ENCODE data around the gene KIF1A. TPM values are rescaled to one million over a fixed set of nuclear protein-coding genes. Genes with fewer than 3 reads are reported as not detected.

Gene KIF1A, protein sequence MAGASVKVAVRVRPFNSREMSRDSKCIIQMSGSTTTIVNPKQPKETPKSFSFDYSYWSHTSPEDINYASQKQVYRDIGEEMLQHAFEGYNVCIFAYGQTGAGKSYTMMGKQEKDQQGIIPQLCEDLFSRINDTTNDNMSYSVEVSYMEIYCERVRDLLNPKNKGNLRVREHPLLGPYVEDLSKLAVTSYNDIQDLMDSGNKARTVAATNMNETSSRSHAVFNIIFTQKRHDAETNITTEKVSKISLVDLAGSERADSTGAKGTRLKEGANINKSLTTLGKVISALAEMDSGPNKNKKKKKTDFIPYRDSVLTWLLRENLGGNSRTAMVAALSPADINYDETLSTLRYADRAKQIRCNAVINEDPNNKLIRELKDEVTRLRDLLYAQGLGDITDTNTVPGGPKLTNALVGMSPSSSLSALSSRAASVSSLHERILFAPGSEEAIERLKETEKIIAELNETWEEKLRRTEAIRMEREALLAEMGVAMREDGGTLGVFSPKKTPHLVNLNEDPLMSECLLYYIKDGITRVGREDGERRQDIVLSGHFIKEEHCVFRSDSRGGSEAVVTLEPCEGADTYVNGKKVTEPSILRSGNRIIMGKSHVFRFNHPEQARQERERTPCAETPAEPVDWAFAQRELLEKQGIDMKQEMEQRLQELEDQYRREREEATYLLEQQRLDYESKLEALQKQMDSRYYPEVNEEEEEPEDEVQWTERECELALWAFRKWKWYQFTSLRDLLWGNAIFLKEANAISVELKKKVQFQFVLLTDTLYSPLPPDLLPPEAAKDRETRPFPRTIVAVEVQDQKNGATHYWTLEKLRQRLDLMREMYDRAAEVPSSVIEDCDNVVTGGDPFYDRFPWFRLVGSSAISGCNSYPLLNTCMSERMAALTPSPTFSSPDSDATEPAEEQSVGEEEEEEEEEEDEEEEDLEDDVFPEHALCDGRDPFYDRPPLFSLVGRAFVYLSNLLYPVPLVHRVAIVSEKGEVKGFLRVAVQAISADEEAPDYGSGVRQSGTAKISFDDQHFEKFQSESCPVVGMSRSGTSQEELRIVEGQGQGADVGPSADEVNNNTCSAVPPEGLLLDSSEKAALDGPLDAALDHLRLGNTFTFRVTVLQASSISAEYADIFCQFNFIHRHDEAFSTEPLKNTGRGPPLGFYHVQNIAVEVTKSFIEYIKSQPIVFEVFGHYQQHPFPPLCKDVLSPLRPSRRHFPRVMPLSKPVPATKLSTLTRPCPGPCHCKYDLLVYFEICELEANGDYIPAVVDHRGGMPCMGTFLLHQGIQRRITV (N-terminal part only)
- 0.66 to 0.84 TPM (median 0.73 TPM) in 5 replicates for total RNA-seq (2022; extraction: Qiagen RNA extraction)

DNA sequence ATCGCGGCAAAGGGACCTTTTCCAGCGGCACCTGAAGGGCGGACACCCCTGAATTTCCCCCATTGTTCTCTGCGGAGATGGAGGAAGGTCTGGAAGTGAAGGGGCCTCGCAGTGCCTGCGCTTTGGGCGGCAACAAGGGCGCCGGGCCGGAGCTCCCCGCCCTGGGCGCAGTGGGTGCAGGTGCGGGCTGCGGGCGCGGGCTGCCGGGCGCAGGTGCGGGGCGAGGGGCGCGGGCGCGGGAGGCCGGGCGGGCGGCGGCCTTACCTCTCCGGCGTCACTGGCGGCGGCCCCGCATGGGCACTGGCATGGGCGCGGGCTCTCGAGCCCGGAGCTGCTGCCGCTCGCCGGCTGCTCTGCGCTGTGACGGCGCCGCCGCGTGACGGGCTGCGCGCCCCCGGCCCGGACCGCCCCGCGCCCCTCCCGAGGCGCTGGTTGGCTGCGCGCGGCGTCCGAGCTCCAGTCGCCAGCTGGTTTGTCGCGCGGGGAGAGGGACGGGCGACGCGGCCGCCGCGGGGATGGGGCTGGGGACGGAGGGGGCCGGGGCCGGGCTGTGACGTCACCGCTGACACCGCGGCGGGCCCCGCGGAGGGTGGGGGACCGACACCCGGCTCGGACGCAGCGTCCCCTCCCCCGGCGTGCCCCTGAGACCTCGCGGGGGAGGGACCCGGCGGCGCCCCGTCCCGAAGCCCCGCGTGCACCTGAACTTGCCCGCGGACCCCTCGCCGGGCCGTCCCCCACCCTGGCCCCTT is at the start of gene KIF1A:
Gene KIF1A, minus strand, starts transcription at position 362 of the 749 bp plus-strand sequence. CDS start 22,467 bp downstream, outside the sequence.

DNA sequence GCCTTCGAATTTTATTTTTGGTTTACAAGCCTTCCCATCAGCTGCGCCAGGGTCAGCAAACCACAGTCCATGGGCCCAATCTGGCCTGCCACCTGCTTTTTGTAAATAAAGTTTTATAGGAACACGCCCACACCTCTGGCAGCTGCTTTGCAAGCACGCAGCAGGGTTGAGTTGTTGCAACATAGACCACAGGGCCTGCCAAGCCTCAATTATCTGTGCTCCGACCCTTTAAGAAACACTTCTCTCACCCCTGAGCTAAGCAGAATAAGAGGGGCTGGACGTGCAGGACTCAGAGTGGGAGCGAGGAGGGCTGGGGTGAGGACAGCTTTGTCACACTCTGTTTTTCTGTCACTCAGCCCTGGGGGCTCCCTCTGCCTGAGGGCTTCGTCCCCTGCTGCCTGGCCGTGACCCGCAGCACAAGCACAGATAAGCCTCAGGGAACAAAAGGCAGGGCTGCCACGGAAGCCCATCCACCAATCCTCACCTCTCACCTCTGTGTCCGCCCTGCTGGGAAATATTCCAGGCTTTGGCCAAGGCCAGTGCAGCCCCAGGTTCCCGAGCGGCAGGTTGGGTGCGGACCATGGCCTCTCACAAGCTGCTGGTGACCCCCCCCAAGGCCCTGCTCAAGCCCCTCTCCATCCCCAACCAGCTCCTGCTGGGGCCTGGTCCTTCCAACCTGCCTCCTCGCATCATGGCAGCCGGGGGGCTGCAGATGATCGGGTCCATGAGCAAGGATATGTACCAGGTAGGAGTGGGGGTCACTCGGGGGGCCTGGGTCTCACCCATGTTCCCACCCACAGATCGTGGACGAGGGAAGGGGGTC is 48.5 kb upstream of the KIF1A start, which contains the start of gene AGXT:
Gene AGXT, plus strand, starts transcription at position 539 of the 823 bp plus-strand sequence. Its CDS starts 42 bp downstream, at position 581.

DNA sequence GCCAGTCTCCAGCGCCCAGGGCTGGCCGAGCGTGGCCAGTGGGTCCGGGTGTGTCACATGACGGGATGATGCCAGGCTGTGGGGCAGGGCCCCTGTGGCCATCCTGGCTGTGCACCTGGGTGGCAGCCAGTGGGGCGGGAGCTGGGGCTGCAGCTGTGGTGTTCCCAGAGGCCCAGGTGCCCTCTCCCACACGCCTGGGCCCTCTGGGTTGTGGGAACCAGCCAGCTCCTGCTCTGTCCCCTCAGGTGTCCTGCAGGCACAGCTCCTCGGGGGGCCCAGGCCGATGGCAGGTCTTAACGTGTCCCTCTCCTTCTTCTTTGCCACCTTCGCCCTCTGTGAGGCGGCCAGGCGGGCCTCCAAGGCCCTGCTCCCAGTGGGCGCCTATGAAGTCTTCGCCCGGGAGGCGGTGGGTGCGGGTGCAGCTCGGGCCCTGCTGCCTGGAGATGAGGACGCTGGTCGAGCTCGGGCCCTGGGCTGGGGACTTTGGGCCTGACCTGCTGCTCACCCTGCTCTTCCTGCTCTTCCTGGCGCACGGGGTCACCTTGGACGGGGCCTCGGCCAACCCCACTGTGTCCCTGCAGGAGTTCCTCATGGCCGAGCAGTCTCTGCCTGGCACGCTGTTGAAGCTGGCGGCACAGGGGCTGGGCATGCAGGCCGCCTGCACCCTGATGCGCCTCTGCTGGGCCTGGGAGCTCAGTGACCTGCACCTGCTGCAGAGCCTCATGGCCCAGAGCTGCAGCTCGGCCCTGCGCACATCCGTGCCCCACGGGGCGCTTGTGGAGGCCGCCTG is 128.2 kb downstream of the KIF1A start, which contains the start of gene AQP12A:
Gene AQP12A, plus strand, starts transcription at position 236 of the 790 bp plus-strand sequence. Its CDS starts 48 bp downstream, at position 284.

DNA sequence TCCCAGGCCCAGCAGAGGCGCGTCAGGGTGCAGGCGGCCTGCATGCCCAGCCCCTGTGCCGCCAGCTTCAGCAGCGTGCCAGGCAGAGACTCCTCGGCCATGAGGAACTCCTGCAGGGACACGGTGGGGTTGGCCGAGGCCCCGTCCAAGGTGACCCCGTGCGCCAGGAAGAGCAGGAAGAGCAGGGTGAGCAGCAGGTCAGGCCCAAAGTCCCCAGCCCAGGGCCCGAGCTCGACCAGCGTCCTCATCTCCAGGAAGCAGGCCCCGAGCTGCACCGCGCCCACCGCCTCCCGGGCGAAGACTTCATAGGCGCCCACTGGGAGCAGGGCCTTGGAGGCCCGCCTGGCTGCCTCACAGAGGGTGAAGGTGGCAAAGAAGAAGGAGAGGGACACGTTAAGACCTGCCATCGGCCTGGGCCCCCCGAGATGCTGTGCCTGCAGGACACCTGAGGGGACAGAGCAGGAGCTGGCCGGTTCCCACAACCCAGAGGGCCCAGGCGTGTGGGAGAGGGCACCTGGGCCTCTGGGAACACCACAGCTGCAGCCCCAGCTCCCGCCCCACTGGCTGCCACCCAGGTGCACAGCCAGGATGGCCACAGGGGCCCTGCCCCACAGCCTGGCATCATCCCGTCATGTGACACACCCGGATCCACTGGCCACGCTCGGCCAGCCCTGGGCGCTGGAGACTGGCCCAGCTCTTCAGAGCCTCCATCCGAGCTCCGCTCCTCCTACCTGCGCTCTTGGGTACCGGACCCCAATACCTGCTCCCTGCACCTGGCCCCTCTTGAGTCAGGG is 137.4 kb downstream of the KIF1A start, which contains the start of gene AQP12B:
Gene AQP12B, minus strand, starts transcription at position 455 of the 794 bp plus-strand sequence. Its CDS starts 48 bp downstream, at position 407.

Other genes with a start within 250 kb of the KIF1A start
- gene CAPN10, start 233.5 kb downstream of the KIF1A start, total RNA-seq (2022; extraction: Qiagen RNA extraction): 14.6 to 25.0 TPM (median 22.2 TPM) in 5 replicates
- gene GPR35, start 194.7 kb downstream of the KIF1A start, total RNA-seq (2022; extraction: Qiagen RNA extraction): 0.32 to 0.83 TPM (median 0.68 TPM) in 5 replicates
- gene AQP12B, start 137.3 kb downstream of the KIF1A start, total RNA-seq (2022; extraction: Qiagen RNA extraction): not detected in 5 replicates
- gene AQP12A, start 128.4 kb downstream of the KIF1A start, total RNA-seq (2022; extraction: Qiagen RNA extraction): not detected in 5 replicates
- not detected in 5 replicates for gene AGXT, start 48.6 kb upstream of the KIF1A start, total RNA-seq (2022; extraction: Qiagen RNA extraction)
- 0.14 to 0.36 TPM (median 0.29 TPM) in 5 replicates for gene MAB21L4, start 75.9 kb upstream of the KIF1A start, total RNA-seq (2022; extraction: Qiagen RNA extraction)
- gene CROCC2, start 86.1 kb upstream of the KIF1A start, total RNA-seq (2022; extraction: Qiagen RNA extraction): not detected in 5 replicates
- 0.62 to 1.4 TPM (median 1.00 TPM) in 5 replicates for gene SNED1, start 178.4 kb upstream of the KIF1A start, total RNA-seq (2022; extraction: Qiagen RNA extraction)